ENCODE data around the gene TRAF1.

GRCh38 chr9:120885457-120885856, 41.1 kb downstream of the TRAF1 start:
- TF ChIP-seq ELF4 (IDR thresholded peaks at IDR 0.05) (no peak), TARDBP (IDR thresholded peaks at IDR 0.05) (no peak), FOXM1 (IDR thresholded peaks at IDR 0.05; ENCODE audit: borderline replicate concordance) (no peak), L3MBTL2 (conservative IDR thresholded peaks at IDR 0.05) (no peak), PKNOX1 (IDR thresholded peaks at IDR 0.05) (no peak), ZNF384 (IDR thresholded peaks at IDR 0.05) (no peak), SP1 (IDR thresholded peaks at IDR 0.05) (no peak), HDGF (IDR thresholded peaks at IDR 0.05; ENCODE audit: borderline replicate concordance) (no peak)
